ENCODE data around the gene ST6GALNAC1. TPM values are rescaled to one million over a fixed set of nuclear protein-coding genes. Genes with fewer than 3 reads are reported as not detected.
"Not testable (repeated sequence)": the region's sequence is repeated elsewhere in the genome, so short reads cannot be mapped to it uniquely, and the experiment has no call there.

The ST6GALNAC1 gene
- total RNA-seq, 1 donor from 2014 or later = 3.1 TPM

DNA sequence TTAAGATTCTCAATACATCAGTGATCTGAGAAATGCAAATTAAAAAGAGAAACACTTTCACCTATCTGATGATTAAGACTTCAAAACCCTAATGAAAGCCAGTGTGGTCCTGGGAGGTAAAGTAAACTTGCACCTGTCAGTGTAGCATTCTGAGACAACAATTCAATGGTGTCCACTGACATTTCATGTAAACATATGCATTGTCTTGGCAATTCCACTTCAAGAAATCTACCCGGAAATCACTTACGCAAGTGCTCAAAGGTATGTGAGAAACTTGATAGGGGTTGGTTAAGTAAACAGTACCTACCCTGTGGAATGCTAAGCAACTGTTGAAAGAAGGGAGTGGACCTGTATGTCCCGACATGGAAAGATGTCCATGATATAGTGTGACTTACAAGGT is 2.1 kb downstream of the ST6GALNAC1 start:
- H3K27ac ChIP-seq (replicated peaks) = no peak overlapping the region
- no peak for DNase-seq
- H3K4me3 ChIP-seq = peak overlapping the region; percentile 16
- peaks cover 6% of the 10 kb centered on the region for H3K9me3 ChIP-seq (replicated peaks)
- H3K27me3 ChIP-seq (ENCODE audit: low read depth) = no peaks in the 10 kb centered on the region
- intact Hi-C loops (cut with micrococcal nuclease) = no loop called here
- TF ChIP-seq, protein P1, sequence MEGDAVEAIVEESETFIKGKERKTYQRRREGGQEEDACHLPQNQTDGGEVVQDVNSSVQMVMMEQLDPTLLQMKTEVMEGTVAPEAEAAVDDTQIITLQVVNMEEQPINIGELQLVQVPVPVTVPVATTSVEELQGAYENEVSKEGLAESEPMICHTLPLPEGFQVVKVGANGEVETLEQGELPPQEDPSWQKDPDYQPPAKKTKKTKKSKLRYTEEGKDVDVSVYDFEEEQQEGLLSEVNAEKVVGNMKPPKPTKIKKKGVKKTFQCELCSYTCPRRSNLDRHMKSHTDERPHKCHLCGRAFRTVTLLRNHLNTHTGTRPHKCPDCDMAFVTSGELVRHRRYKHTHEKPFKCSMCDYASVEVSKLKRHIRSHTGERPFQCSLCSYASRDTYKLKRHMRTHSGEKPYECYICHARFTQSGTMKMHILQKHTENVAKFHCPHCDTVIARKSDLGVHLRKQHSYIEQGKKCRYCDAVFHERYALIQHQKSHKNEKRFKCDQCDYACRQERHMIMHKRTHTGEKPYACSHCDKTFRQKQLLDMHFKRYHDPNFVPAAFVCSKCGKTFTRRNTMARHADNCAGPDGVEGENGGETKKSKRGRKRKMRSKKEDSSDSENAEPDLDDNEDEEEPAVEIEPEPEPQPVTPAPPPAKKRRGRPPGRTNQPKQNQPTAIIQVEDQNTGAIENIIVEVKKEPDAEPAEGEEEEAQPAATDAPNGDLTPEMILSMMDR (IDR thresholded peaks at IDR 0.05; ENCODE audit: borderline replicate concordance) = no peak
- H3K4me1 ChIP-seq = peaks cover 11% of the 10 kb centered on the region
- H3K36me3 ChIP-seq = no peaks in the 10 kb centered on the region

DNA sequence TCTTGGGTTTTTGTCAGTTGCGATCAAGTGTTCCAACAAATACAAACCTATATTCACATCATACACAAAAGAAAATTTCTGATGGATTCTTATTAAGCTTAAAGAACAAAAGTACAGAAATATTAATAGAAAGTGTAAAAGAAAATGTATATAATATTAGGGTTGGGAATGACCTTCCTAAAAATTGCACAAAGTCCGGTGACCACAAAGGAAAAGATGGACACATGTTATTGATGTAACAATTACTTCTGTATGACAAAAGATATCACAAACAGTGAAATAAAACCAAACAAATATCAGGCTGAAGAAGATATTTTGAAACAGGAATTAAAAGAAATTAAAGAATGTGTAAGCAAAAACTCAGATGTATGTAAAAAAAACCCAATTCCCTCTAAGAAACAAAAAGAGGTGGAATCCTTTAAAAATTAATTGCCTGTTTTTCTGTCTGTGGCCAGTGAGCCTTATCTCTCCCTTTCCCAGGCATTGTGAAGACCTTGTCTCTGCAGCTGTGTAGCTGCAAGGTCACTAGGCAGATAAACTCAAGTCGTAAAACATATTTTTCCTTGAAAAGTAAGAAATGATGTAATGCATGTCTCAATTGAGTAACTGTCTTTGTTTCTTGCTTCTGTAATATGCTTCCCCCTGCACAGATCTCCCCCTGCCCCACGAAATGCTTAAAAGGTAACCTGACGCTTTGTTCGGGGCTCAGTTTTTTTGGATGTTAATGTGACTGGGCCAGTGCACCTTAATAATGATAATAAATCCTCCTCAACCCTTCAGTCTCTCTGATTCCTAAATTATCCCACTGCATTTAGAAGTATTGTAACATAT is 2.8 kb downstream of the ST6GALNAC1 start:
- TF ChIP-seq, protein P1 (IDR thresholded peaks at IDR 0.05; ENCODE audit: borderline replicate concordance) = no peak
- no peaks in the 10 kb centered on the region for H3K27me3 ChIP-seq (ENCODE audit: low read depth)
- H3K27ac ChIP-seq (replicated peaks) = no peak overlapping the region
- no peak for DNase-seq
- H3K36me3 ChIP-seq = no peaks in the 10 kb centered on the region
- H3K4me3 ChIP-seq = peak overlapping the region; percentile 16
- peaks cover 11% of the 10 kb centered on the region for H3K4me1 ChIP-seq
- intact Hi-C loops (cut with micrococcal nuclease) = no loop called here
- no peaks in the 10 kb centered on the region for H3K9me3 ChIP-seq (replicated peaks)

DNA sequence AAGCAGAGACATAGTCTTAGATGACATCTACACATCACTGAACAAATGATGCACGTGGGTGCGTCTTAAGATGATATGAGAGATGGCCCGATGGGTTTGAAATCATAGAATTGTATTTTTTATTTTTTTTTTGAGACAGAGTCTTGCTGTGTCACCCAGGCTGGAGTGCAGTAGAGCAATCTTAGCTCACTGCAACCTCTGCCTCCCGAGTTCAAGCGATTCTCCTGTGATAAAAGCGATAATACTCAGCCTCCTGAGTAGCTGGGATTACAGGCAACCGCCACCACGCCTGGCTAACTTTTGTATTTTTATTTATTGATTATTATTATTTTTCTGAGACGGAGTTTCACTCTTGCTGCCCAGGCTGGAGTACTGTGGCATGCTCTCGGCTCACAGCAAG is 5.3 kb downstream of the ST6GALNAC1 start:
- no peaks in the 10 kb centered on the region for H3K27me3 ChIP-seq (ENCODE audit: low read depth)
- no peaks in the 10 kb centered on the region for H3K9me3 ChIP-seq (replicated peaks)
- intact Hi-C loops (cut with micrococcal nuclease) = no loop called here
- H3K36me3 ChIP-seq = no peaks in the 10 kb centered on the region
- DNase-seq = no peak
- no peak overlapping the region for H3K27ac ChIP-seq (replicated peaks)
- no peak overlapping the region for H3K4me3 ChIP-seq
- TF ChIP-seq, protein P1 (IDR thresholded peaks at IDR 0.05; ENCODE audit: borderline replicate concordance) = no peak
- H3K4me1 ChIP-seq = peaks cover 11% of the 10 kb centered on the region

DNA sequence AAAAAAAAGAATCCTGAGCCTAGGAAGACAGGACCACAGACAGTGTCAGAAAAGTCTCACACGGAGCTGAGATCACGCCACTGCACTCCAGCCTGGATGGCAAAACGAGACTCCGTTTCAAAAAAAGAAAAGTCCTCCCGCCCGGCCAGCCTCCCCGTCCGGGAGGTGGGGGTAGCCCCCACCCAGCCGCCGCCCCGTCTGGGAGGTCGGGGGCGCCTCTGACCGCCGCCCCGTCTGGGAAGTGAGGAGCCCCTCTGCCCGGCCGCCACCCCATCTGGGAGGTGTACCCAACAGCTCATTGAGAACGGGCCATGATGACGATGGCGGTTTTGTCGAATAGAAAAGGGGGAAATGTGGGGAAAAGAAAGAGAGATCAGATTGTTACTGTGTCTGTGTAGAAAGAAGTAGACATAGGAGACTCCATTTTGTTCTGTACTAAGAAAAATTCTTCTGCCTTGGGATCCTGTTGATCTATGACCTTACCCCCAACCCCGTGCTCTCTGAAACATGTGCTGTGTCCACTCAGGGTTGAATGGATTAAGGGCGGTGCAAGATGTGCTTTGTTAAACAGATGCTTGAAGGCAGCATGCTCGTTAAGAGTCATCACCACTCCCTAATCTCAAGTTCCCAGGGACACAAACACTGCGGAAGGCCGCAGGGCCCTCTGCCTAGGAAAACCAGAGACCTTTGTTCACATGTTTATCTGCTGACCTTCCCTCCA is 6.9 kb downstream of the ST6GALNAC1 start:
- H3K36me3 ChIP-seq; intact Hi-C loops (cut with micrococcal nuclease); DNase-seq; H3K4me1 ChIP-seq; H3K9me3 ChIP-seq (replicated peaks); H3K27me3 ChIP-seq (ENCODE audit: low read depth); H3K27ac ChIP-seq (replicated peaks); H3K4me3 ChIP-seq: not testable (repeated sequence)

DNA sequence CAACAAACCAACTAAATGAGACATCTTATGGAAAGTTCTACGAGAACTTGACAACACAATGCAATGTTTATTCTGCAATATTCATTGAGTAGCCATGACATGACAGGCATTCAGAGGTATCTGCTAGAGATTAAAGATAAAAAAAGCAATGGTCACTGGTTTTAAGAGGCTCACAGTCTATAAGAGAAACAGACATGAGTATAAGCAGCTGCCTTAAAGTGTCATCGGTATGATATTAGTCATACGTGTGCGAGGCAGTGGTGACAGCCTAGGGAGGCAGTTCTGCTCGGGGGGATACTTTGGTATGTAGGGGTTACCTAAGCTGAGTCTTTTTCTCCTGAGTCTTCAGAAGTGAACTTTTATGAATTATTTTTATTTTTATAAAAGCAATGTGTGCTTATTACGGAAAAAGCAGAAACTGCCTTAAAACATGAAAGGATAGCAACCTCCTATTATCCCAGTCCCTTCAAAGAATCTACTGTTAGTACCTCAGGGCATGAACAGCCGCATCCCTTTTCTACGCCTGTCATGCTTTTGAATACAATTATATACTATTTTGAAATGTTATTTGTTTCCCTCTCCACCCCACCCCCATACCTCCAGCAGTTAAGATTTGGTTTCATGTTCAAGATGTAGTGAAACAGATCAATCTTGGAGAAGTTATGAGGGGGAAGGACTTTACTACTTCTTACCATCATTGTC is 7.7 kb downstream of the ST6GALNAC1 start:
- Histone ChIP-seq H3K27me3 (ENCODE audit: low read depth) (no peaks in the 10 kb centered on the region), H3K9me3 (replicated peaks) (no peaks in the 10 kb centered on the region), H3K4me3 (no peak overlapping the region), H3K27ac (replicated peaks) (no peak overlapping the region), H3K36me3 (no peaks in the 10 kb centered on the region), H3K4me1 (peaks cover 3% of the 10 kb centered on the region)
- DNase-seq = no peak
- intact Hi-C loops (cut with micrococcal nuclease) = no loop called here
- TF ChIP-seq, protein P1 (IDR thresholded peaks at IDR 0.05; ENCODE audit: borderline replicate concordance) = no peak
